ENCODE results near the gene OPN5.

Gene OPN5

GRCh38 chr6:47766445-47766844 lies 15.4 kb upstream of the OPN5 start:
- no peaks in the 10 kb centered on the region for H3K27me3 ChIP-seq (ENCODE audit: insufficient read depth, low read depth)

DNA sequence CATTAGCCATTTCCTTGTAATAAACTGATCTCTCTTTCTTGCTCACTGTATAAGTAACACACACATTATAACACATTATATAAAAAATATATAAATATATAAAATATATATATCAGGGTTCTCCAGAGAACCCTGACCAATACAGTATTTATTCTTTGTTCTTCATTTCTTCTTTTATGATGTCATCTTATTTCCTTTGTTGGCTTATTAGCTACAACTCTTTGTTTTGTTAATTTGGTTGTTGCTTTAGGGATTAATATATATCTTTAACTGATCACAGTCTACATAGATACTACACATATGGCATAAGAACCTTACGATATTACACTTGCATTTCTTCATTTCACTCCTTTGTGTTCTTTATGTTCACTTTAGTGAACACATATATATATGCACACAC lies 14.7 kb upstream of the OPN5 start:
- Histone ChIP-seq H3K27ac (no peak overlapping the region), H3K4me3 (IDR thresholded peaks at IDR 0.05; ENCODE audit: insufficient read depth, low read depth, low read length) (no peak overlapping the region), H3K9ac (no peak overlapping the region), H2AFZ (ENCODE audit: low read depth) (no peak overlapping the region), H3K4me1 (ENCODE audit: low read depth, poor library complexity, severe bottlenecking) (no peaks in the 10 kb centered on the region), H3K4me2 (no peak overlapping the region), H3K27me3 (ENCODE audit: insufficient read depth, low read depth) (no peaks in the 10 kb centered on the region), H3K79me2 (ENCODE audit: insufficient read depth, low read depth) (no peaks in the 10 kb centered on the region), H4K20me1 (ENCODE audit: insufficient read depth) (no peaks in the 10 kb centered on the region), H3K36me3 (ENCODE audit: insufficient read depth) (no peaks in the 10 kb centered on the region)
- TF ChIP-seq, protein P1, sequence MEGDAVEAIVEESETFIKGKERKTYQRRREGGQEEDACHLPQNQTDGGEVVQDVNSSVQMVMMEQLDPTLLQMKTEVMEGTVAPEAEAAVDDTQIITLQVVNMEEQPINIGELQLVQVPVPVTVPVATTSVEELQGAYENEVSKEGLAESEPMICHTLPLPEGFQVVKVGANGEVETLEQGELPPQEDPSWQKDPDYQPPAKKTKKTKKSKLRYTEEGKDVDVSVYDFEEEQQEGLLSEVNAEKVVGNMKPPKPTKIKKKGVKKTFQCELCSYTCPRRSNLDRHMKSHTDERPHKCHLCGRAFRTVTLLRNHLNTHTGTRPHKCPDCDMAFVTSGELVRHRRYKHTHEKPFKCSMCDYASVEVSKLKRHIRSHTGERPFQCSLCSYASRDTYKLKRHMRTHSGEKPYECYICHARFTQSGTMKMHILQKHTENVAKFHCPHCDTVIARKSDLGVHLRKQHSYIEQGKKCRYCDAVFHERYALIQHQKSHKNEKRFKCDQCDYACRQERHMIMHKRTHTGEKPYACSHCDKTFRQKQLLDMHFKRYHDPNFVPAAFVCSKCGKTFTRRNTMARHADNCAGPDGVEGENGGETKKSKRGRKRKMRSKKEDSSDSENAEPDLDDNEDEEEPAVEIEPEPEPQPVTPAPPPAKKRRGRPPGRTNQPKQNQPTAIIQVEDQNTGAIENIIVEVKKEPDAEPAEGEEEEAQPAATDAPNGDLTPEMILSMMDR (conservative IDR thresholded peaks at IDR 0.05; ENCODE audit: low read depth, low read length) = no peak

More at GRCh38 chr6:47766445-47766844, 15.4 kb upstream of the OPN5 start:
- Histone ChIP-seq H3K4me3 (IDR thresholded peaks at IDR 0.05; ENCODE audit: insufficient read depth, low read depth, low read length) (no peak overlapping the region), H3K9ac (no peak overlapping the region), H3K4me2 (no peak overlapping the region), H3K27ac (no peak overlapping the region), H3K79me2 (ENCODE audit: insufficient read depth, low read depth) (no peaks in the 10 kb centered on the region), H4K20me1 (ENCODE audit: insufficient read depth) (no peaks in the 10 kb centered on the region), H2AFZ (ENCODE audit: low read depth) (no peak overlapping the region), H3K4me1 (ENCODE audit: low read depth, poor library complexity, severe bottlenecking) (no peaks in the 10 kb centered on the region), H3K36me3 (ENCODE audit: insufficient read depth) (no peaks in the 10 kb centered on the region)
- TF ChIP-seq, protein P1 (conservative IDR thresholded peaks at IDR 0.05; ENCODE audit: low read depth, low read length) = no peak

DNA sequence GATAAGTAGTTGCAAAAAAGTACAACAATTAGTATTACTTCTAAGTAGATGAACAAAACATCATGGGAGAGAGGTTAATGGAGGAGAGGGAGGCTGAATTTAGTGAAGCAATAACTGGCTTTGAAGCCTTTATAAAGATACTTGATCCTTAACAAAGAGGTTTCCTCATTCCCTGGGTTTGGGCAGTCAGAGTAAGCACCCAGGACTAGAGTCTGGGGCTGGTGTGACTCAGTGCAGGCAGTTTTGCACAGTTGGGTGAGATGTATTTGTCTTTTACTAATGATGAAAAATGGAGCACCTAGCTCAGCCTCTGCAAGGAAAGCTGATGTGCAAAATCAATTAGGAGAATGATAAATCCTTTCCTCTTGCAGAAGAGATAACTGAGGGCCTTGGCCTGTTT lies 11.8 kb upstream of the OPN5 start:
- H3K4me2 ChIP-seq = no peak overlapping the region
- H3K36me3 ChIP-seq (ENCODE audit: insufficient read depth) = no peaks in the 10 kb centered on the region
- H3K4me3 ChIP-seq (IDR thresholded peaks at IDR 0.05; ENCODE audit: insufficient read depth, low read depth, low read length) = no peak overlapping the region
- H3K79me2 ChIP-seq (ENCODE audit: insufficient read depth, low read depth) = no peaks in the 10 kb centered on the region
- TF ChIP-seq, protein P1 (conservative IDR thresholded peaks at IDR 0.05; ENCODE audit: low read depth, low read length) = no peak
- no peak overlapping the region for H3K27ac ChIP-seq
- H4K20me1 ChIP-seq (ENCODE audit: insufficient read depth) = no peaks in the 10 kb centered on the region
- no peak overlapping the region for H3K9ac ChIP-seq
- H3K27me3 ChIP-seq (ENCODE audit: insufficient read depth, low read depth) = no peaks in the 10 kb centered on the region
- no peaks in the 10 kb centered on the region for H3K4me1 ChIP-seq (ENCODE audit: low read depth, poor library complexity, severe bottlenecking)
- H2AFZ ChIP-seq (ENCODE audit: low read depth) = no peak overlapping the region

GRCh38 chr6:47772359-47772758 lies 9.5 kb upstream of the OPN5 start:
- no peaks in the 10 kb centered on the region for H3K27me3 ChIP-seq (ENCODE audit: insufficient read depth, low read depth)
- no peak overlapping the region for H2AFZ ChIP-seq (ENCODE audit: low read depth)
- H3K36me3 ChIP-seq (ENCODE audit: insufficient read depth) = no peaks in the 10 kb centered on the region
- no peak overlapping the region for H3K27ac ChIP-seq
- no peaks in the 10 kb centered on the region for H3K79me2 ChIP-seq (ENCODE audit: insufficient read depth, low read depth)
- H3K4me2 ChIP-seq = no peak overlapping the region
- TF ChIP-seq, protein P1 (conservative IDR thresholded peaks at IDR 0.05; ENCODE audit: low read depth, low read length) = no peak
- H3K4me1 ChIP-seq (ENCODE audit: low read depth, poor library complexity, severe bottlenecking) = no peaks in the 10 kb centered on the region
- no peaks in the 10 kb centered on the region for H4K20me1 ChIP-seq (ENCODE audit: insufficient read depth)
- H3K9ac ChIP-seq = no peak overlapping the region
- H3K4me3 ChIP-seq (IDR thresholded peaks at IDR 0.05; ENCODE audit: insufficient read depth, low read depth, low read length) = no peak overlapping the region

Measured in KMS-11 (cell line).